RWPE2 (cell line): ENCODE results near the gene CIB4.

Experiments
- ATAC-seq: fragments of 200-7000 bp; cut with Tn5 transposase; 3 replicates; pipeline ENCODE4 v1.9.1; 2021; ENCODE audit warnings: low read depth
- DNase-seq: peaks from one replicate; pipeline ENCODE4 v3.0.0-alpha.2; 2020; ENCODE audit warnings: low spot score
- H3K27ac ChIP-seq: fragments of 450-650 bp; 2 replicates; pipeline ENCODE4 v1.5.1; 2017; ENCODE audit warnings: mild to moderate bottlenecking; ENCODE audit not compliant: poor library complexity, severe bottlenecking
- H3K27me3 ChIP-seq: fragments of 250-450 bp; sonication (Bioruptor Pico); 2 replicates; pipeline ENCODE4 v1.5.1; 2021; ENCODE audit warnings: mild to moderate bottlenecking, moderate library complexity; ENCODE audit not compliant: insufficient read depth, poor library complexity, severe bottlenecking
- H3K36me3 ChIP-seq: fragments of 250-450 bp; sonication (Bioruptor Pico); 2 replicates; pipeline ENCODE4 v1.5.1; 2020; ENCODE audit warnings: low read depth, mild to moderate bottlenecking, moderate library complexity
- H3K4me1 ChIP-seq: fragments of 250-450 bp; sonication (Bioruptor Pico); 2 replicates; pipeline ENCODE4 v1.5.1; 2021; ENCODE audit warnings: mild to moderate bottlenecking, moderate library complexity; ENCODE audit not compliant: insufficient read depth, poor library complexity, severe bottlenecking
- H3K4me3 ChIP-seq: fragments of 250-450 bp; sonication (Bioruptor Pico); 2 replicates; pipeline ENCODE4 v1.5.1; 2021; ENCODE audit warnings: mild to moderate bottlenecking, moderate library complexity; ENCODE audit not compliant: severe bottlenecking
- H3K9me3 ChIP-seq: fragments of 250-450 bp; sonication (Bioruptor Pico); 2 replicates; pipeline ENCODE4 v1.5.1; 2021; ENCODE audit warnings: mild to moderate bottlenecking, moderate library complexity; ENCODE audit not compliant: severe bottlenecking
- TF ChIP-seq, protein P1 (sequence below): fragments of 450-650 bp; IDR thresholded peaks from one replicate; pipeline ENCODE4 v1.5.1; 2017; ENCODE audit warnings: mild to moderate bottlenecking, moderate library complexity; ENCODE audit not compliant: poor library complexity, severe bottlenecking

CIB4 gene

DNA sequence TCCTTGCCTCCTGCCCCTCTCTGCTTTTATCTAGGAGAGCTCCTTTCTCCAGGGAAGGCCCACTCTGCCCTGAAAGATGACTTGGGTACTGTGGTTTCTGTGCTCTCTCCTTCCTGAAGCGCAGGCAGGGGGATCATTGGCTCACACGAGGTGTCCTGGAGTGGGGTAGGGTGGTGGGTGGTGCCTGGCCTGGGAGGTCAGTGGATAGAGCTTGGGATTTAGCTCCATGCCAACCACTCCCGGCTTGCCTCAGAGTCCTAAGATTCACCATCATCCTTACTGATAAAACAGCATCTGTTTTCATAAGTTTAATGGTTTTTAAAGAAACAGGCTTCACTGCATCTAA lies 63.1 kb downstream of the CIB4 start:
- no peaks in the 10 kb centered on the region for H3K27me3 ChIP-seq
- no peak overlapping the region for H3K4me3 ChIP-seq
- H3K9me3 ChIP-seq: no peaks in the 10 kb centered on the region
- no peaks in the 10 kb centered on the region for H3K4me1 ChIP-seq
- no peaks in the 10 kb centered on the region for H3K36me3 ChIP-seq
- ATAC-seq (no peak), DNase-seq (peak; percentile 31)
- TF ChIP-seq, protein P1, sequence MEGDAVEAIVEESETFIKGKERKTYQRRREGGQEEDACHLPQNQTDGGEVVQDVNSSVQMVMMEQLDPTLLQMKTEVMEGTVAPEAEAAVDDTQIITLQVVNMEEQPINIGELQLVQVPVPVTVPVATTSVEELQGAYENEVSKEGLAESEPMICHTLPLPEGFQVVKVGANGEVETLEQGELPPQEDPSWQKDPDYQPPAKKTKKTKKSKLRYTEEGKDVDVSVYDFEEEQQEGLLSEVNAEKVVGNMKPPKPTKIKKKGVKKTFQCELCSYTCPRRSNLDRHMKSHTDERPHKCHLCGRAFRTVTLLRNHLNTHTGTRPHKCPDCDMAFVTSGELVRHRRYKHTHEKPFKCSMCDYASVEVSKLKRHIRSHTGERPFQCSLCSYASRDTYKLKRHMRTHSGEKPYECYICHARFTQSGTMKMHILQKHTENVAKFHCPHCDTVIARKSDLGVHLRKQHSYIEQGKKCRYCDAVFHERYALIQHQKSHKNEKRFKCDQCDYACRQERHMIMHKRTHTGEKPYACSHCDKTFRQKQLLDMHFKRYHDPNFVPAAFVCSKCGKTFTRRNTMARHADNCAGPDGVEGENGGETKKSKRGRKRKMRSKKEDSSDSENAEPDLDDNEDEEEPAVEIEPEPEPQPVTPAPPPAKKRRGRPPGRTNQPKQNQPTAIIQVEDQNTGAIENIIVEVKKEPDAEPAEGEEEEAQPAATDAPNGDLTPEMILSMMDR: peak; percentile 69
- no peak overlapping the region for H3K27ac ChIP-seq

DNA sequence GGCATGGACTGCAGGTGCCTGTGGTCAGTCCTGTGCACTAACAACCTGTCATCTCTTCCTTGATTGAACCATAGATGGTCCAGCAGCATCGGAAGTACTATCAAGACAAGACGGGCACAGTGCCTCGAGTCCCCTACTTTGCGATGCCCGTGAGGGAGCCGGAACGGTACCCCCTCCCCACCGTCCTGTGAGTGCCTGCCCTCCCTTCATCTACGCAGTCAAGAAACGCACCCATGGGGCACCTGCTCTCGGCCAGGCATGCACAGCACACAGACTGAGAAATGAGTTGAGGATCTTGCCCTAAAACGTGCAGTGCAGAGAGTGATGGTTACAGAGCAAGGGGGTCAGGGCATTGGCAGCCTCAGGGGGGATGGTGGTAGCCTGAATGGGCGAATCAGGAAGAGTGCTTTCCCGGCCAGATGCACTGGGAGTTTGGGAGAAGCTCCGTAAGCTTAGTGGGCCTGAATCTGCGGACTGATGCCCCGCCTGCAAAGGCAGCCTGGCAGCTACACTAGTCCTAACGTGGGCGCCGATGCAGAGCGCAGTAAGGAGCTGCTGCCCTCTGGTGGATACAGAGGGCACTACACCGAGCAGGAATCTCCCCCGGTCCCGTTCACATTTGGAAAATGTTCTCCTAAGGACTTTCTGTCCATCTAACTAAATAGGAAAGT lies 63.6 kb downstream of the CIB4 start:
- Histone ChIP-seq H3K9me3 (no peaks in the 10 kb centered on the region), H3K4me3 (no peak overlapping the region), H3K36me3 (no peaks in the 10 kb centered on the region), H3K27me3 (no peaks in the 10 kb centered on the region), H3K4me1 (no peaks in the 10 kb centered on the region), H3K27ac (no peak overlapping the region)
- peak; percentile 58 for DNase-seq
- peak; percentile 78 for ATAC-seq
- TF ChIP-seq, protein P1: peak; percentile 93

DNA sequence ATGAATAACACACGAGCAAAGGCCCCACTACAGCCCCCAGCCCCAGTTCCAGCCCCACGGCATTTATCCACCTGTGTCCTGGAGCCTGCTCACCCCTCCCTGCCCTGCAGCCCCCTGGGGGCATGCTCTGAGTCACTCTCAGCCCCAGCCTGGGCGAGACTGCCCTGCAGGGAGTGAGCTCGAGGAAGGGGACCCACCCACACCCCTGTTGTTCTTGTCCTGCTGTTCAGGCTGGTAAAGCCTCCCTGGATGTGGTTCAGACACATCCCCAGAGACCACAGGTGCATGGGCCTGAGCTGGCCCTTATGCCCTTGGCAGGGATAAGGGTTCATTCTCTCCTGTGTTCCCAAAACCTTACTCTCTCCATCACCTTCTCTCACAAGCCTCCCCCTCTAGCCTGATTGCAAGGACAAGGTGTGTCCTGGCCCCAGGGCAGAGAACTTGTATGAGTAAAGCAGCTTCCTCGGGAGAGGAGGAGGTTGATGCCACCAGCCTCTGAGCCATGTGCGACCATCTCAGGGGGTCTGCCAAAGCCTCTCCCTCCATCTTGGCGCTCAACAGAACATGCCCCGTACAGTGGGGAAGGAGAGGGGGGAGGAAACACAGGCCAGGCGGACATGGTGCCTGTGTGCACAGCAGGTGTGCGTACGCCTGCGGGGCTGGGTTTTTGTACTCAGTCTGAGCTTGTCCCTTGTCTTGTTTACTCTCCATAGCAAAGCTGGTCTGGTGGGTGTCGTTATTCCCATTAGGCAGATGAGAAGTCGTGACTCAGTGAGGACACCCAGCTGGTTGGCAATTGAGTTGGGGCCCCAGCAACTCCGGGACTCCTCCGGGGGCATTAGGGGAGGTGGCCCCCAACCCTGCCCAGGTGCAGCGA lies 64.4 kb downstream of the CIB4 start:
- Histone ChIP-seq H3K27me3 (no peaks in the 10 kb centered on the region), H3K36me3 (no peaks in the 10 kb centered on the region), H3K9me3 (no peaks in the 10 kb centered on the region), H3K4me3 (no peak overlapping the region), H3K4me1 (no peaks in the 10 kb centered on the region), H3K27ac (no peak overlapping the region)
- DNase-seq (peak; percentile 37), ATAC-seq (peak; percentile 44)
- TF ChIP-seq, protein P1: no peak

DNA sequence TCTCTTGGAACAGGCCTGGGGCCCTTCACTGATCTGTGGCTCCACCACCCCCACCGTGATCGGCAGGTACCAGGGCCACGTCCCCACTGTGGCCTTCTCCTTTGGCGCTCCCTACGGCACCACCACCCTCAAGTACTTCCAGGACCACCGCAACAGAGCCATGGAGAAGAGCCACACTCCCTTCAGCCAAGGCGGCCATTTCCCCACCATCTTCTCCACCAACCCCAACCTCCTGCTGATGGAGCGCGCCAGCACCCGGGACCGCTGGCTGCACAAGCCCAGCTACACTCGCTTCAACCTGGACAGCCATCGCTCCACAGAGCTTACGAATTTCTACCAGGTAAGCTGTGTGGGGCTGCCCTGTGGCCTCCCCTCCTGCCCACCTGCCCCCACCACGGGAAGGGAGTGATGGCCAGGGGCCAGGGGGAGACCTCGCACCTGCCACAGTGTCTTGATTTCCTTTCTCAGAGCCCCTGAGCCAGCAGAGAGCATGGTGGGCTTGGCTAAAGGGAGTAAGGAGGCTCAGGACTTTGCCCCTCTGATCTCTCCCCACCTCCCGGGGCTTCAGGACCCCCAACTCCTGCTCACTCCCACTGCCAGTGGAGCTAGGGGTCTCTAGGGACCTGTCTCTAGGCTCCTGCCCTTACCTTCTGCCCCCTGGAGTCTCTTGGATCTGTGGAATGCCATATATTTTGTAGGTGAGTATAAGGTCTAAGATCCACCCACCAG lies 65.2 kb downstream of the CIB4 start:
- no peaks in the 10 kb centered on the region for H3K4me1 ChIP-seq
- H3K27ac ChIP-seq: no peak overlapping the region
- no peaks in the 10 kb centered on the region for H3K9me3 ChIP-seq
- ATAC-seq (no peak), DNase-seq (no peak)
- no peak overlapping the region for H3K4me3 ChIP-seq
- no peaks in the 10 kb centered on the region for H3K36me3 ChIP-seq
- H3K27me3 ChIP-seq: no peaks in the 10 kb centered on the region
- TF ChIP-seq, protein P1: no peak
